HG02970 (cell line): ENCODE measurements around the gene NOXO1.
"Not testable (repeated sequence)": the region's sequence is repeated elsewhere in the genome, so short reads cannot be mapped to it uniquely, and the experiment has no call there.

Source experiments
- ATAC-seq: cut with Tn5 transposase; IDR thresholded peaks from one replicate; pipeline ENCODE4 v1.9.1; 2021; ENCODE audit warnings: mild to moderate bottlenecking, moderate library complexity, moderate number of reproducible peaks; ENCODE audit not compliant: unreplicated experiment, low FRiP score

Gene NOXO1

GRCh38 chr16:1942810-1943726 lies 38.2 kb downstream of the NOXO1 start, which contains the start of gene MSRB1:
TSS of gene MSRB1 (minus strand) at chr16:1943199. CDS start at chr16:1943156, 43 bp downstream.
- ATAC-seq = peak; percentile 88

GRCh38 chr16:1942047-1942809 lies 39.0 kb downstream of the NOXO1 start:
- no peak for ATAC-seq

- ATAC-seq = no peak
Observed at GRCh38 chr16:1941162-1942046, 39.9 kb downstream of the NOXO1 start.

GRCh38 chr16:1940273-1941161 lies 40.8 kb downstream of the NOXO1 start:
- ATAC-seq = no peak

GRCh38 chr16:1939833-1940232 lies 41.4 kb downstream of the NOXO1 start:
- ATAC-seq = not testable (repeated sequence)

GRCh38 chr16:1938910-1939309 lies 42.4 kb downstream of the NOXO1 start:
- ATAC-seq = no peak

GRCh38 chr16:1938316-1938715 lies 43.0 kb downstream of the NOXO1 start:
- ATAC-seq = no peak

GRCh38 chr16:1936945-1937479 lies 44.3 kb downstream of the NOXO1 start:
- no peak for ATAC-seq

GRCh38 chr16:1933097-1933661 lies 48.1 kb downstream of the NOXO1 start:
- no peak for ATAC-seq

- ATAC-seq = no peak
Observed at GRCh38 chr16:1932050-1933028, 48.9 kb downstream of the NOXO1 start.

- ATAC-seq = no peak
Observed at GRCh38 chr16:1930338-1930720, 50.9 kb downstream of the NOXO1 start.

GRCh38 chr16:1929578-1930337 lies 51.5 kb downstream of the NOXO1 start:
- peak; percentile 91 for ATAC-seq

GRCh38 chr16:1929105-1929504 lies 52.2 kb downstream of the NOXO1 start:
- no peak for ATAC-seq
